ENCODE measurements around the gene SEMA4D.

Gene SEMA4D

DNA sequence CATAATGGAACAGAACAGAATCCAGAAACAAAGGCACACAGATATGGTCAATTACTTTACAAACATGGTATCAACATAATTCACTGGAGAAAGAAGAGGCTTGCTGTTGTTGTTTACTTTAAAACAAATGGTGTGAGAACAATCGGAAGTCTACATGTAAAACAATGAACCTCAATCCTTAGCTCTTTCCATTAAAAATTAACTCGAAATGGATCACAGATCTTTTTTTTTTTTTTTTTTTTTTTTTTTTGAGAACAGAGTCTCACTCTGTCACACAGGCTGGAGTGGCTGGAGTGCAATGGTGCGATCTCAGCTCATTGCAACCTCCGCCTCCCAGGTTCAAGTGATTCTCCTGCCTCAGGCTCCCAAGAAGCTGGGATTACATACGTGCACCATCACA is 9.8 kb downstream of the SEMA4D start:
- Histone ChIP-seq H3K27ac (peak overlapping the region; percentile 9), H3K4me1 (ENCODE audit: control insufficient read depth in 1 of 2, insufficient read depth in 1 of 2, low read depth in 1 of 2, low read length in 1 of 2) (peaks cover 21 to 70% of the 10 kb centered on the region in 2 experiments), H3K36me3 (peaks cover 20% of the 10 kb centered on the region), H3K9me3 (no peaks in the 10 kb centered on the region), H3K4me3 (ENCODE audit: low read depth in 1 of 2, low read length in 1 of 2) (no peak overlapping the region), H3K27me3 (no peaks in the 10 kb centered on the region)
- TF ChIP-seq, protein P1, sequence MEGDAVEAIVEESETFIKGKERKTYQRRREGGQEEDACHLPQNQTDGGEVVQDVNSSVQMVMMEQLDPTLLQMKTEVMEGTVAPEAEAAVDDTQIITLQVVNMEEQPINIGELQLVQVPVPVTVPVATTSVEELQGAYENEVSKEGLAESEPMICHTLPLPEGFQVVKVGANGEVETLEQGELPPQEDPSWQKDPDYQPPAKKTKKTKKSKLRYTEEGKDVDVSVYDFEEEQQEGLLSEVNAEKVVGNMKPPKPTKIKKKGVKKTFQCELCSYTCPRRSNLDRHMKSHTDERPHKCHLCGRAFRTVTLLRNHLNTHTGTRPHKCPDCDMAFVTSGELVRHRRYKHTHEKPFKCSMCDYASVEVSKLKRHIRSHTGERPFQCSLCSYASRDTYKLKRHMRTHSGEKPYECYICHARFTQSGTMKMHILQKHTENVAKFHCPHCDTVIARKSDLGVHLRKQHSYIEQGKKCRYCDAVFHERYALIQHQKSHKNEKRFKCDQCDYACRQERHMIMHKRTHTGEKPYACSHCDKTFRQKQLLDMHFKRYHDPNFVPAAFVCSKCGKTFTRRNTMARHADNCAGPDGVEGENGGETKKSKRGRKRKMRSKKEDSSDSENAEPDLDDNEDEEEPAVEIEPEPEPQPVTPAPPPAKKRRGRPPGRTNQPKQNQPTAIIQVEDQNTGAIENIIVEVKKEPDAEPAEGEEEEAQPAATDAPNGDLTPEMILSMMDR (IDR thresholded peaks at IDR 0.05): no peak

DNA sequence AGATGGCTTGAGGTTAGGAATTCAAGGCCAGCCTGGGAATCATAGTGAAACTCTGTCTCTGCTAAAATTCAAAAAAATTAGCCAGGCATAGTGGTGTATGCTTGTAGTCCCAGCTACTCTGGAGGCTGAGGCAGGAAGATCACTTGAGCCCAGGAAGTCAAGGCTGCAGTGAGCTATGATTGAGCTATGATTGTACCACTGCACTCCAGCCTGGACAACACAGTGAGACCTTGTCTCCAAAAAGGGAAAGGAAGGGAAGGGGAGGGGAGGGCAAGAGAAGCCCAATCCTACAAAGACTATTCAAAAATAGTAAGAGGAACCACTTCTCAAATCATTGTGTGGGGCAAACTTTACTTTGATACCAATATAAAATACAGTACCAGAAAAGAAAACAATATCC is 11.2 kb downstream of the SEMA4D start:
- peaks cover 31% of the 10 kb centered on the region for H3K36me3 ChIP-seq
- H3K9me3 ChIP-seq: no peaks in the 10 kb centered on the region
- H3K4me1 ChIP-seq (ENCODE audit: control insufficient read depth in 1 of 2, insufficient read depth in 1 of 2, low read depth in 1 of 2, low read length in 1 of 2): peaks cover 26 to 69% of the 10 kb centered on the region in 2 experiments
- TF ChIP-seq, protein P1 (IDR thresholded peaks at IDR 0.05): no peak
- no peak overlapping the region for H3K4me3 ChIP-seq (ENCODE audit: low read depth in 1 of 2, low read length in 1 of 2)
- H3K27ac ChIP-seq: peak overlapping the region; percentile 50
- H3K27me3 ChIP-seq: no peaks in the 10 kb centered on the region

DNA sequence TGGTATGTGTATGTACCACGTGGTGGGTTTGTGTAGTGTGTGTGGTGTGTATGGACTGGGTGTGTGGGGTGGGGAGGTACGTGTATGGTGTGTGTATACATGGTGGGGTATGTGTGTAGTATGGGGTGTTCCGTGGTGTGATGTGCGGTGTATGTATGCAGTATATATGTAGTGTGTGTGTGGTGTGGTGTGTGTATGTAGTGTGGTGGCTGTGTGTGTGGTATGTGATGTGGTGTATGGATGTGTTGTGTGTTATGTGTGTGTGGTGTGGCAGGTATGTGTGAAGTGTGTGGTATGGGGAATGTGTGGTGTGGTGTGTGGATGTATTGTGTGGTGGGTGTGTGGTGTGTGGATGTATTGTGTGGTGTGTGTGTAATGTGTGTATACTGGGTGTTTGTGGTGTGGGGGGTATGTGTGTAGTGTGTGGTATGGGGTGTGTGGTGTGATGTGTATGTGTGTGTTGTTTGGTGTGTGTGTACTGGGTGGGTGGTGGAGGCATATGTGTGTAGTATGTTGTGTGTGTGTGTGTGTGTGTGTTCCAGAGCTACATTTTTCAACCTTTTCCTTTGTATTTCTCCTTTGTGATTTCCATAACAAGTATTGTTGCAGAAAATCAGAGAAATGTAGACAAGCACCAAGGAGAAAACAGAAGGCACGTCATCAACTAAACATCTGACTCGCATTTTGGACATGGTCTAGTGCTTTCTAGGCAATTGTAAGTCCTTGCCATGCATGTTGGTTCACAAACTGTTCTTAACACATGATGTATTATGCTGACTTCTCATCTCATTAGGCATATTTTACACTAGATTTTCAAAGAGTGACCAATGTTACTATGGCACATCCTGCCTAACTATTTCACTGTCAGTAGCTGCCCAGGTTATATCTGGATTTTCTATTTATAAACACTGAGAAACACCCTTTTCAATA is 13.2 kb downstream of the SEMA4D start:
- TF ChIP-seq, protein P1 (IDR thresholded peaks at IDR 0.05): no peak
- H3K27me3 ChIP-seq: no peaks in the 10 kb centered on the region
- no peaks in the 10 kb centered on the region for H3K9me3 ChIP-seq
- peaks cover 44% of the 10 kb centered on the region for H3K36me3 ChIP-seq
- H3K4me1 ChIP-seq (ENCODE audit: control insufficient read depth in 1 of 2, insufficient read depth in 1 of 2, low read depth in 1 of 2, low read length in 1 of 2): peaks cover 26 to 62% of the 10 kb centered on the region in 2 experiments
- H3K27ac ChIP-seq: peak overlapping the region; percentile 18
- no peak overlapping the region for H3K4me3 ChIP-seq (ENCODE audit: low read depth in 1 of 2, low read length in 1 of 2)

DNA sequence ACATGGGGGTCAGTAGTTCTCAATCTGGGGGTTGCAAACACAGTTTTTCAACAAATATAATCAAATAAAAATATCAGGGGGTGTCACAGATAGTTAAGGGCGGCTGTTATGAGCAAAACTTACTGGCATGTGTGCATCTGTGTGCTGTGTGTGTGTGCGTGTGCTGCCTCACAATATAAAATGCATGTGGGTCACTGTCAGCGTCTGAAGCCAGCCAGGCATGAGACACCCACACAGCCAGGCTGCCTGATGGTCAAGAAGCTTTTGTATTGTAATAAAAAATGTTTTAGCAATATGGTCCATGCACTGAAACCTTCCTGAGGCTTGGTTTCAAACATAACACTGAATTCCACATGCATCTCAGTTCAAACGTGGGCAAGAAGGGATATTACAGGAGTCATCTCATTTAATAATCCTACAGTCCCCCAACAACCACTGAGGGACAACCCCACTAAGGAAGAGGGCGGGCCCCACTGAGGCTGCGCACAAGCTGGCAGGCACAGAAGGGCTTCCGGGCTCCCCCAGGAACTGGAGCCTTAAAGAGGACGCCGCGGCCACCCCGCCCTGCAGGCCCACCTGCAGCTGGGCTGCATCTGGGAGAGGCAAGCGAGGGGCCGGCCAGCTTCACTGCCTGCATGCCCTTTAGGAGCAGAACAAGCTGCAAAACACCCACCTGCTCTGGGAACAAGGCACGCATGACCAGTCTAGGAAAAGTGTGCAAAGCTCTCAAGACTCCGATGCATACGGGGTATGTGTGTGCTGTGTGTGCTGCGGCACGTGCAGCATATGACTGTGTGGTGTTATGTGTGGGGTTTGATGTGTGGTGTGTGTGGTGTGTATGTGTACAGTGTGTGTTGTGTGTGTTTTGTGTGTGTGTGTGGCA is 14.1 kb downstream of the SEMA4D start:
- Histone ChIP-seq H3K27me3 (no peaks in the 10 kb centered on the region), H3K27ac (peak overlapping the region; percentile 37), H3K9me3 (no peaks in the 10 kb centered on the region), H3K4me3 (ENCODE audit: low read depth in 1 of 2, low read length in 1 of 2) (no peak overlapping the region), H3K4me1 (ENCODE audit: control insufficient read depth in 1 of 2, insufficient read depth in 1 of 2, low read depth in 1 of 2, low read length in 1 of 2) (peaks cover 30 to 62% of the 10 kb centered on the region in 2 experiments), H3K36me3 (peaks cover 53% of the 10 kb centered on the region)
- TF ChIP-seq, protein P1 (IDR thresholded peaks at IDR 0.05): no peak

DNA sequence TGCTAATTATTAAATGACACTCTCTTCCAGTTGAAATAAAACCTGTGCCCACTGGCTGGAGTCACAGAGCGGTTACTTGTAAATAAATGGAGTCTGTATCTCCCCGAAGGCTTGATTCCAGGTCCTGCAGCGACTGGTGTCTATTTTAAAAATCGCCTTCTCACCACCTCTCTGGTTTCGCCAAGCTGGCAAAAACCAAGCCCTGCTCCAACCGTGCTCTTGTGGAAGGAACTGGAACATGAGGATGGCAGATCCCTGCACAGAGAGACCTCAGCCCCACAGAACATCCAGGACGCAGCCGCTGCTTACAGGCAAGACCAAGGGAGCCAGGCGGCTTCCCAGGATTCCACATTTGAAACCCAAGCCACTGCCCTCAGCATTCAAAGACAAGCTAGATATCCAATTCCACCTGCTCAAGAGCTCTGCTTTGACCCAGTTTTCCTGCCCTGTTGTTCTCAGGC is 15.0 kb downstream of the SEMA4D start:
- TF ChIP-seq, protein P1 (IDR thresholded peaks at IDR 0.05): no peak
- H3K27ac ChIP-seq: no peak overlapping the region
- H3K27me3 ChIP-seq: no peaks in the 10 kb centered on the region
- no peaks in the 10 kb centered on the region for H3K9me3 ChIP-seq
- H3K36me3 ChIP-seq: peaks cover 62% of the 10 kb centered on the region
- peaks cover 38 to 68% of the 10 kb centered on the region in 2 experiments for H3K4me1 ChIP-seq (ENCODE audit: control insufficient read depth in 1 of 2, insufficient read depth in 1 of 2, low read depth in 1 of 2, low read length in 1 of 2)
- no peak overlapping the region for H3K4me3 ChIP-seq (ENCODE audit: low read depth in 1 of 2, low read length in 1 of 2)

Measured in neutrophil (primary cell).